Measurements from ENCODE around the gene UBR2.
A peak's percentile ranks its signal among the peaks of the same experiment; 100 is the strongest.

DNA sequence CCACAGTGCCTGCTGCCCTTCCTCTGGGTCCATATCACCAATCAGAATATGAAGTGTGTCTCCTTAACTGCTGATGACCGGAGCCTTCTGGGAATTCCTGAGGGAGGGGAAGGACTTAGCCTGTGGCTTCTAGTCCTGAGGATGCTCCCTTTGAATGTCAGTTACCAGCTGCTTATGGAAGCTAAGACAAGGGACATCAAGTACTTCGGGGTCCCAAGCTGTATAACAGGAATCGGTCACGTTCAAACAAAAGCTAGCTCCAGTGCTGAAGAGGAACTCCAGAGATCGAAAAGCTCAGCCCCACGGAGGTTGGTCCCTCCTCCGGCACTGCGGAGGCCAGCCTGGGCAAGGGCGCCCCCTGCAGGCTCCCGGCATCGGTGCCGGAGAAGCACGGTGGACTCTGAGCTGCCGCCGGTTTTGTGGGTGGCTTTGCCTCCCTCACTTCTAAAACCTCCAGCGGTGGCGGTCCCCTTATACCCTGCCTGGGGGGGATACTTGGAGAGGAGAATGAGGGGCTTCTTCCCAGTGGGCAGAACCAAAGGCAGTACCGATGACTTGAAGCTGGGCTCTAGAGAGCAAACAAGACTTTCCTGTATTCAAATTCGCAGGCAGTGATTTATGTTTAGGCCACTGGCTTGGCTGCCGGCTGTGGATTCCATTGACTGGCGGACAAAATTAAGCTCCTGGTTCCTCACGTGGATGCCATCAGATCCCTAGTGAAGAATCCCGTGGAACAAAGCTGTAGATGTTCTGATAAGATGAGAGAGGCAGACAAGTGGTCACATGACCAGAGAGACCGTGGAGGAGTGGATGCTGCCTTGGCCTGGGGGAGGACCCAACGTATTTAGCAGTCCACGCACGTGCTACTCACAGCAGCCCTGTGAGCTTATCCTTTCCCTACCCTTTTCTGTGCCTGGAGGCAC lies 16.2 kb upstream of the UBR2 start:
- TF ChIP-seq, protein P1, sequence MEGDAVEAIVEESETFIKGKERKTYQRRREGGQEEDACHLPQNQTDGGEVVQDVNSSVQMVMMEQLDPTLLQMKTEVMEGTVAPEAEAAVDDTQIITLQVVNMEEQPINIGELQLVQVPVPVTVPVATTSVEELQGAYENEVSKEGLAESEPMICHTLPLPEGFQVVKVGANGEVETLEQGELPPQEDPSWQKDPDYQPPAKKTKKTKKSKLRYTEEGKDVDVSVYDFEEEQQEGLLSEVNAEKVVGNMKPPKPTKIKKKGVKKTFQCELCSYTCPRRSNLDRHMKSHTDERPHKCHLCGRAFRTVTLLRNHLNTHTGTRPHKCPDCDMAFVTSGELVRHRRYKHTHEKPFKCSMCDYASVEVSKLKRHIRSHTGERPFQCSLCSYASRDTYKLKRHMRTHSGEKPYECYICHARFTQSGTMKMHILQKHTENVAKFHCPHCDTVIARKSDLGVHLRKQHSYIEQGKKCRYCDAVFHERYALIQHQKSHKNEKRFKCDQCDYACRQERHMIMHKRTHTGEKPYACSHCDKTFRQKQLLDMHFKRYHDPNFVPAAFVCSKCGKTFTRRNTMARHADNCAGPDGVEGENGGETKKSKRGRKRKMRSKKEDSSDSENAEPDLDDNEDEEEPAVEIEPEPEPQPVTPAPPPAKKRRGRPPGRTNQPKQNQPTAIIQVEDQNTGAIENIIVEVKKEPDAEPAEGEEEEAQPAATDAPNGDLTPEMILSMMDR (IDR thresholded peaks at IDR 0.05), result peak; percentile 93 to 98 (median 96)
- TF ChIP-seq POLR2A (IDR thresholded peaks at IDR 0.05) (no peak), EP300 (IDR thresholded peaks at IDR 0.05) (peak in 1 of 2 donors; percentile 24)

Measured in tibial nerve (tissue), 4 donors.